Activated CD4-positive, CD25-positive, alpha-beta regulatory T cell treated with anti-CD3 and anti-CD28 coated beads, Interleukin-2, amount 50 U/mL, for 24 hours (primary cell): ENCODE measurements around the gene PHACTR2.

Source experiments
- ATAC-seq, 2 donors: fragments of 150-1000 bp; cut with Tn5 transposase; one replicate each; pipeline ENCODE4 v1.10.0; 2021; ENCODE audit warnings: mild to moderate bottlenecking in 1 of 2, moderate library complexity in 1 of 2

Gene PHACTR2

DNA sequence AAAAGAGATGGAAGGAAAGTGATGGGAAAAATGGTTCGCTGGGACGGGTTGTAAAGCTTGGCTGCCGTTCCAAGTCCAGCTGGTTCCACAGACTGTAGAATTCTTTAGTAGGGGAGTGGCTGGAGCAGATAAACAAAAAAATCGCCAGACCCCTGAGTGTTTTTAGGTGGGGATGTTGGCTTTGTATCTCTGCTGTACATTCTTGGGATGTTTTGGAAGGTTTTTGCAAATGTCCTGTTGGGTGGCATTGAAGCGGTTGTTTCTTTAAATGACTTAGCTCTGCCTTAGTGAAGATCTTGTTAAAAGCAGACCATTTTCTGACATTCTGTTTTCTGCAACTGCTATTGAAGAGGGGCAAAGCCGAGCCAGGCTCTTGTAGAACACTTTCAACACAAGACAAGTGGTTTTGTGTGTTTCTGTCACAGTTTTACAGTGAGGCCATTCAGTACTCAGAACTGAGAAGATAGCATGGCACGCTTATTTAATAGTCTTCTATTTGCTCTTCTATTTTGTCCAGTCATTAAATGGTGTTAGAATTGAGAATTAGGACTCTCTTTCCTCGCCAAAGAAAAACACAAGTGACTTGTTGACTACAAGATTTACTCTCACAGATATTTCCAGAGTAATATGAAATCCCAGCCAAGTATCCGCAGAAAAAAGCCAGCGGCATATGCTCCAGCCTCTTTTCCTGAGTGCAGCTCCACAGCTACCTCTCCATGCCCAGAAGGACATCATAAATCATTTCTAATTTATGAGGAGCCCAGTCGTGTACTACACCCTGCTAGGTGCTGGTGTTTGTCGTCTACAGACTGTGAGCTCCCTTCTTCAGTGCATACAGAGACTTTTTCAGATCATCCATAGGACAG, 65.8 kb downstream of the PHACTR2 start:
- ATAC-seq = no peak

DNA sequence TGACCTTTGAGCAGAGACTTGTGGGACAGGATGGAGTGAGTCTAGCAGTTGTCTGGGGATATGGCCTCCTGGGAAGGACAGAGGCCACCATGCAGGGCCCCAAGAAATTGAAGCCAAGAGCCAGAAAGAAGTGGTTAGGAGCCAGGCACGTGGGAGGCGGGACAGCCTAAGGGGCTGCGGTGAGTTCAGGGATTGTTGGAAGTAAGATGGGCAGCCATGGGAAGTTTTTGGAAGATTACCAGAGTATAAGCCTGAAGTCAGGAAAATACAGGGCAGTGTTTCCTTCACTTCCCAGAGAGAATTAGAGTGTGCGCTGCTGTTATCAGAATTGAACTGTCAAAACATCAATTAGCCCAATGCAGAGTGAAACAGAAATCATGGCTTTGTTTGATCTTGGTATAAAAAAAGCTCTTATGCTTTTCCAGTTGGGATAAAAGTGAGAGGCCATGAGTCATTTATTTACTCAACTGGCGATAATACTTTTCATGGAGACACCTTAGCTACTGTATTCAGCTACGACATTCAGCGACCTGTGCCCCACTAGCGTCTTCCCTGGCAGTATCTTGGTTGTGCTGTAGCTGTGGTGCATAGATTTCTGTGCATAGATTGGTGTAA, 66.9 kb downstream of the PHACTR2 start:
- no peak for ATAC-seq

DNA sequence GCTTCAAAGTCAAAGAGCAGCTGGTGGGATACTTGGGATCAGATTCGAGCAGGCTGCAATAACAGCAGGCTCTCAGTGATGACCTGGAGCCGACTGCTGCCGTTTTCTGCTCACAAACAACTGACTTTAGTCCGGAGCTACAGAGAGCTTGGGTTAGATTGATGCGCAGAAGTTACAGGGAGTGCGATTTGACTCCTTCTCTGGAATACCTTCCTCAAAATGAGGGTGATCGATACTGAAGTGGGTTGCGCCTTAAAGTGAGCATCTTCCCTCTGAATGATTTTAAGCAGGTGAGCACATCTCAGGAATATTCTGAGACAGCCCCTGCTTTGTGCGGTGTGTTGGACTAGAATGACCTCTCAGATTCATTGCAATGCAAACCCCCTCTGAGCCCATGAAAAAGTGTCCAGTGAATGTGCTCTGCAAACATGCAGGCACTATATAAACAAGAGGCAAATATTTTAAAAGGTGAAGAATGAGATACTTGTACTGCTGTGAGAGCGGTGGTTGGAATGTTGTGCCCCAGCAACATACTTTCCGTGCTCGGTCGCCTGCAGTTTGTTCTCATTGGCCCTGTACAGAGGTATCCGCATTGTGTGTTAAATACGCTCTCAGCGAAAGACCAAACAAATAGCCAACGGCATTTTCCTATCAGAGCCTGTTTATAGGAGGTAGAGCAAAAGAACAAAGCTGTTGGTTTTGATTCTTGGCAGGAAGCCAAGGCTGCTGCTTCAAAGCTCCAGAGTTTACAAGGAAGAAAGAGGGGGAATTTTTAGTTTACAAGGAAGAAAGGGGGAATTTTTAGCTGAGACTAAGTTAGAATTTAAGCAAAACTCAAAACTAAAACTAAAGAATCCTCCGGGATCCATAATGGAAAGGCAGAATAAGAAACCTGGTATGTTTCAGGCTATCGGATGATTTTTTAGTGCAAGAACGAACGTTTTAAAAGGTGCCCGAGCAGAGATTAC, 67.7 kb downstream of the PHACTR2 start:
- no peak for ATAC-seq

DNA sequence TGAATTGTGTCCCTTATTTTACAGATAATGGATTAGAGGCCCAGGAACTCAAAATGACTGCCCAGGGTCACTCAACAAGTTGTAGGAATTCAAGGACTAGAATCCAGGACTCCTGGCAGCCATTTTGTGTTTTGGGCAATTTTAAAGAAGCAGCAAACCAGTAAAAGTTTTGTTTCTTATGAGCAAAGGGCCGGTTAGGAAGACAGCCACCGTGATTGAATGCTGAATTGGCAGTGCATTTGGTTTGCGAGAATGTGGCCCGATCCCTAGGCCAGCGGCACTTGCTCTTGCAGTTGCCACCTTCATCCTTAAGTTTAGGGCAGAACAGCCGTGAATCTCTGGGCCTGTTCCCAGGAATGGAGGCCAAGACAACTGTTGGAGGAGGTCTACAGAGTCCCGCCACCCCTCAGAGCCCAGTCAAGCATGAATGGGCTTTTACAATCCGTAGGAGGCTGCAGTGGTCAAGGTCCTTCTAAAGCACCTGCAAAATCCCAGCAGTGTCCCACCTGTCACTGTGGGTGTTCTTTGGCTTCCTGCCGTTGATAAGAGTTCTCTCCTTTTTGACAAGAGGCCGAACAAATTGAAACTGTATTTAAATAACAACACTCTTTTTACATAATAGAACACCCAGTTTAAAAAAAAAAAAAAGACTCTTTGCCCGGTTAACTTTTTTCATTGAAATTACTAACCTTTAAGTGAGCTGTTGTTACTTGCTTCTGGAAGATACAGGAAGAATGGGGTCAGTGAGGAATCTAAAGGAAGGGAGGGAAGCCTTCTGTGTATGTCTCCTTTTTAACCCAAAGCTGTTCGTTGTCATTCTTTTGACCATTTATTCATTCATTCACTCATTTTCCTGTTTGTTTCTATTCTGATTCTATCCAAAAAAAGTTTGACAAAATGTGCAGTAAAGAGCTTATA, 68.7 kb downstream of the PHACTR2 start:
- no peak for ATAC-seq

DNA sequence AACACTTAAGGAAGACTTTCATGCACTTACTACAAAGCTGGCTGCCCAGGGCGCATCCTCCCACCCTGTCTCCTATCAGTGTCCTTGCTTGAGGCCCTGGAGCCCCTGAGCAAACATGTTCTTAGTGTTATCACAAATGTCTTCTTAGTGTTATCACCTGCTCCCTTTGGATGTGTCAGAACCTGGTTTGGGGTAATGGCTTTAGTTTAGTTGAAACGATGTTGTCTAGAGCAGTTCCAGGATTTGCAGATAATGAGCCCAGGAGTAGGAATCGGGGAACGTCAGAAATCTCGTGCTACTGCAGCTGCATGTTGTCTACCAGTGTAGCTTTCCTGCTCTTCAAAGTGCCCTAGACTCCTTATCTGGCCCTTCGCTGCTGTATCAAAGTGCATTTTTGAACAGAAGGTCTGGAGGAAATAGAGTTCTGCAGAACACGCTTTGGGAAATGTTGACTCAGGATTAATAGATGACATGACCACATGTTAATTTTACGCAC, 69.6 kb downstream of the PHACTR2 start:
- no peak for ATAC-seq

DNA sequence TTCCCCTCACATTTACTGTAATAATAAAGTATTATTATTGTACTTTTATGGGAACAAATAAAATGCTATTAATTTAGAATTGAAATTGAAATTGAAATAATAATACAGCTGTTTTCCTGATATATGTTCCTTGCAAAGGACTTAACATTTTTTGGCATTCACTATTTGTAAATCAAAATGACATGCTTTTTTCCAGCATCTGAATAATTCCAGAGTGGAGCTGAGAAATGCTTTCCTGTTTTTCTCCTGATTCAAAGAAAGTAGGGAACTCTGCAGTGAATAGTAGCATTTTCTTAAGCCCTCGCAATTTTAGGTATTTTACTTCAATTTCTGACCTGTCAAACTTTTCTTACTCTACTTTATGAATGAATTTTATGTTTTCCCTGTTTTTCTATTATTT, 72.1 kb downstream of the PHACTR2 start:
- no peak for ATAC-seq

DNA sequence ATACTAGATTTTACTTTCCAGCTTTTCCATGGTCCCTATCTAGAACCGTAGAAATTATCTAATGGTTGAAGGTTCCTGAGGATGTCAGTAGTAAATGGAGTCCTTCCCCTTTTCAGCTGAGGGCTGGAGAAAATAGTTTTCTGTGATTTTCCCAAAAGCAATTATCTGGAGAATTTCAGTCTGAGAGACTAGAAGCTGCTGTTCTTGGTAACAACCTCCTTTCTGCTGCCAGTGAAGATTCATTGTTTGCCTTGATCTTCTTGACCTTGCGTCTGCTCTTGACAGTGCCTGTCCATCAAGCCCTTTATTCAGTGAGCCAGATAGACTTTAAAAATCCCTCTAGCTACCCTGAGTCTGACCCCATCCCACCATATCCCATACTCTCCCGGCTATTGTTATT, 73.1 kb downstream of the PHACTR2 start:
- ATAC-seq = no peak

DNA sequence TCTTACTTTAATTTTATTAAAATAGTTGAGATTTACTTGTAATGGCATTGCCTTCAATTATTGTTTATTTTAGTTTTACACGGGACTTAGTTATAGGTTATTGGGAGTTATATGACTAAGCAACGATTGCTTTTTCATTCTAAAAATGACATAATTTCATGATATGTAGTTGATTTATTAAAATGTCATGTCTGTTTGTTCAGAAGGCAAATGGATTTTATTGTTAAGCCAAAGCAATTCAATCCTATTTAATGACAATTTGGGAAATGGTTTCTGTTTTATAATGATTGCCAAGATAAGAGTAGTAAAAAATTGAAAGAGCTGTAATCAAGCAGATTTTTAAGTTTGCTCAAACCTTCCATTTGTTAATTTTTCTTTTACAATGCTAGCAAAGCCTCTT, 74.7 kb downstream of the PHACTR2 start:
- no peak for ATAC-seq

DNA sequence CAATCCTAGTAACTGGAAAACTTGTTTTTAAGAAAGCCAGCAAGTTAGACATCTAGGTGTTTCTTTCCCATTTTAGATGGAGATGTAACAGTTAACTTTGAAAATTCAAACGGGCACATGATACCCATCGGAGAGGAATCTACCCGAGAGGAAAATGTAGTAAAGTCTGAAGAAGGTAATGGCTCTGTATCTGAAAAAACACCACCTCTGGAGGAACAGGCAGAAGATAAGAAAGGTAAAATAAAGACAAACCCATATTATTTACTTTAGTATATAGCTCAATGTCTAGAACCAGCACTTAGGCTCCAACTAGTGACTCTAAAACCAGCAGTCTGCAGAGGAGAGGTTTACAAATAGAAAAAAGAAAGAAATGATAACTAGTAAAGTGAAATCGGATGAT, 75.9 kb downstream of the PHACTR2 start:
- no peak for ATAC-seq

DNA sequence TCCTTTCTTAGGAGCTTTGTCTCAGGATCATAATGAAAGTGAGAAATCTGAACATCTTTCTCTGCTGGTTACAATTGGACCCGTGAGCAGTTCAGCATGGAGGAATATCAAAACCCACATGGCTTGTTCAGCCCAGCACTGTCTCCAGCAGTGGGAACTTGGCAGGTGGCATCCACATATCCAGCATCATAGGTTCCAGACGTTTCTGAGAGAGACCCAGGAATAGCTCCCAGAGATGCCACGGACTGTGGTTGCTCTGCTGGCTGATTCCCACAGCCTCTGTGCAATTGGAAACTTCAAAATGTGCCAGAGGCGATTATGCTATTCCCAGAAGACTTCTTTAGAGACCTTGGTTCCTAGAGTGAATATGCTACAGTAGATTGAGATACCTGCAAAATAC, 76.4 kb downstream of the PHACTR2 start:
- ATAC-seq = no peak

DNA sequence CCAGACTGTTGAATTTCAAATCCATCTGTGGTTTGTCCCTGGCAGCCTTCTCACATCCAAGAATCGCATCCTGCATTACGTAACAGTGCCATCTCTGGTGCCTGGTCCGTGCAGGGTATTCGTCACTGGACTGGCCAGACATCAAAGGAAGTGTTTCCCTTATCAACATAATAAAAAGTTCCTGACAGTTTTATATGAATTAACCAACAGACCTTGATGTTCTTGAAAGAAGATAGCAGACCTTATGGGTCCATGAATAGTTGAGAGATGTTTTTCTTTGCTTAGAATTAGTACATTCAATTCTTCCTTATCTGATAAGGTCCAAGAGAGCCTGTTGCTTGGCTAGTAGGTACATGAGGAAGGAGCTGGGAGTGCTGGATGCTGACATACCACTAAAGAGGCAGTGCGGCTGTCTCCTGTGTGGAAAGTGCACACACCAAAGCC, 77.6 kb downstream of the PHACTR2 start:
- no peak for ATAC-seq

DNA sequence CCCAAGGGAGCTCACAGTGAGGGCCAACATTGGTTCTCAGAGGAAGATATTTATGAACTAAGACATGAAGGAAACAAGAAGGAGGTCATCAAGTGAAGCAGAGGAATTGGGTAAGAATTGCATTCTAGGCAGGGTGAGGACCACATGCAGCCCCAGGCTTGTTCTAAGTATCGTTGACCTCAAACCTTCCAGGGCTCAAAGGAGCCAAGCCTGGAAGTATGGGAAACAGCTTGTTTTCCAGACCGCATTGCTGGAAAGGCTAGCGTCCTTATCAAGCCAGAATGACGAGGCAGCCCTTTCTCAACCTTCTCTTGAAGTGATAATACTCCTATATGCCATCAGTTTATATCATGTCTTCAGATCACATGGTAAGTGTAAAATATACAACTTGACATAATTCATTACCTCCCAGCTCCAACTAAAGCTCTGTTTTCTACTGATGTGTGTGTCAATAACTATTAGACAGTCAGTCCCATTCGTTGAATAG, 79.6 kb downstream of the PHACTR2 start:
- ATAC-seq = no peak

DNA sequence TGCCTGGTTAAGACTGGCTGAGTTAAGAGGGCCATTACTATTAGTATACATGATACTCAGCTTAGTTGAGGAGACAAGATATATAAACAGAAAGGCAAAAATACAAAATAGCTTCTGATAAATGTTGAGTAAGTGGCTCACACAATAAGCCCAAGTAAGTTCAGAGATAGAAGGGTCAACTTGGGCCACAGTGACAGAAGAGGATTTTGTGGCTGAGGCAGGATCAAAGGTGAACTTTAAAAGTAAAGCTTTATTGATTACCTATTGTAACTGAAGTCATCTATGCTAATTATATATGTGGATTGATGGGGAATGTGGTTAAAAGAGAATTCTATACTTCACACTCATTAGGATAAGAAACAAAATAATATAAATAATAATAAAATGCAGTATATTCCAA, 80.8 kb downstream of the PHACTR2 start:
- no peak for ATAC-seq

DNA sequence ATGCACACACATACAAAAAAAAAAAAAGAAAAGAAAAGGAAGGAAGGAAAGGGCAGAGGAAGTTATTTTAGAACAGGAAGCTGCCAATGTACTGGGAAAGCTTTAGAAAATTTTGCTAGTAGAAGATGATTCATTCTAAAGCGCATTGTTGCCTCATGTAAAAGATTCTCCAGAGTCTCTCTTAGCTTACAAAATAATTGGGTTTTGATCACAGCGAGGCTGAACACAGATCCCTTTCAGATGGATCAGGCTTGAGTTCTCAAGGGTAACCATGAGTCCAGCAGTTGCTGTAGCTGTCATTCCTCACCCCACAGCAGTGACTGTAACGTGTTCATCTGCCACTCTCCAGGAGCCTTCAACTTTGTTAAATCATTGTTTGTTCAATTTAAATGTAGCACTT, 81.9 kb downstream of the PHACTR2 start:
- ATAC-seq = no peak

DNA sequence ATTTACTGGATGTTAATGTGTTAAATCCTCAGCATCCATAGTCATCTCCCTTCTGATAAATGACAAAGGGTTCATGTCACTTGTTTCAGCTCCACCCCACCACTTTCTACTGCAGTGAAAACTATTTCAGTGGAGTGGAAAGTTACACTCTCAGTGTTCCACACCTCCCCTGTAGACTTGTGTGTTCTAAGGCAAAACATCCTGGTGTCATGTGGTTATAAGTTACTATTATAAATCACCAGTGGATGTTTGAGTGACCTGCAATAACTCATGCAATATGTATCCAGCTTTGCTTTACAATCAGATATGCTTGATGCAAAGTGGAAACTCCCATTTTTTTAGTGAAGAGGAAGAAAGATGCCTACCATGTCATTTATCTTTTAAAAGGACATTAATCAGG, 83.3 kb downstream of the PHACTR2 start:
- no peak for ATAC-seq

DNA sequence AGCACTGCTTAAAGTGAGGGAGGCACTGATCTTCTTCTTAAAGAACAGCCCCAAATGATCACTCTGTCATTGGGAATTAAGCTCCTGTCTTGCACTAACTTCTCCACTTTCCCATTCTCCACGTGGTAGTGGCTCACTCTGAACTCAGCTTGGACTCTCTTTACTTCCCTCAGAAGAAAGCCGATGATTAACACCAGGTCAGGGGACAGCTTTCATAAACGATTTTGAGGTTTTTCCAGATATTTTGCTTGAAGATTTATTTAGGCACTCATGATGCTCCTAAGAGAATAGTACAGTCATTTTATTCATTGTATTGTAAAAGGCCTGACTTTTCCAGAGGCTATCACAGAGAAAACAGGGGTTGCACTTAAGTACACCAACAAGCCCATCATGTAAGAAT, 84.4 kb downstream of the PHACTR2 start:
- ATAC-seq = no peak

DNA sequence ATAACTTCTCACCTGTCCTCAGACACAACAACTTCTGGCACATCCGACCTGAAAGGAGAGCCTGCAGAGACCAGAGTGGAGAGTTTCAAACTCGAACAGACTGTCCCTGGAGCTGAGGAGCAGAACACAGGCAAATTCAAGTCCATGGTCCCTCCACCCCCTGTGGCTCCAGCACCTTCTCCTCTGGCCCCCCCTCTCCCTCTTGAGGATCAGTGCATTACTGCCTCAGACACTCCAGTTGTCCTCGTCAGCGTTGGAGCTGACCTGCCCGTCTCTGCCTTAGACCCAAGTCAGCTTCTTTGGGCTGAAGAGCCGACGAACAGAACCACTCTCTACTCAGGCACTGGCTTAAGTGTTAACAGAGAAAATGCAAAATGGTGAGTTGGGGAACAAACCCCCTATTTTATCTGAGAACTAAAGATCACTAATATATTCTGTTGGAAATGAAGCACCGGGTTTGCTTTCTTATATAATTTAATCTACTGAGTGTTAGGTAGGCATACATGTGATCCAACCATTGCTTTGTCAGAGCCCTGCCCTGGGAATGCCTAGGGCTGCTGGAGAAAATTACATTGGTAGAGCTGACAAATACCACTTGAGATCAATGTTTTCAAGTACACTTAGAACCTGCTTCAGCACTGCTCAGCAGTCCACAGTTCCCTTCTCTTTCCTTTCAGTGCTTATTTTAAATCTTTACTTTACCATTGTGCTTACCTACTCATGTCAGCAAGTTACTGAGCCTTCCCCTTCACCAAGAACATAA, 87.8 kb downstream of the PHACTR2 start:
- ATAC-seq = no peak

DNA sequence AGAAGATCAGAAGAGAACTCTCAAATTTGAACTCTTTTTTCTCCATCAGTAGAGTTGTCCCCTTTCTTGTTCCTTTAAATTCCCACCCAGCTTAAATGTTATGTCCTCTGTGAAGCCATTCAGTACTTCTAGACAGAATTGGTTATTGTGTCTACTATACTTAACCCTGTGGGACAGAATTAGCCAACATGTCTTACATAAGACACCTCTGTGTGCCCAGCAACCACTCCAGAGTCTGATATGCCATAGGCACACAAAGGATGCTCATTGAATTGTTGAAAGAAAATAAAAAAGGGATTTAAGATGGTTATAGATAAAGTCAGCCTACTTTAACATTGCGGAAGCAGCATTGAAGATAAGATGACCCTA, 88.4 kb downstream of the PHACTR2 start:
- no peak for ATAC-seq

DNA sequence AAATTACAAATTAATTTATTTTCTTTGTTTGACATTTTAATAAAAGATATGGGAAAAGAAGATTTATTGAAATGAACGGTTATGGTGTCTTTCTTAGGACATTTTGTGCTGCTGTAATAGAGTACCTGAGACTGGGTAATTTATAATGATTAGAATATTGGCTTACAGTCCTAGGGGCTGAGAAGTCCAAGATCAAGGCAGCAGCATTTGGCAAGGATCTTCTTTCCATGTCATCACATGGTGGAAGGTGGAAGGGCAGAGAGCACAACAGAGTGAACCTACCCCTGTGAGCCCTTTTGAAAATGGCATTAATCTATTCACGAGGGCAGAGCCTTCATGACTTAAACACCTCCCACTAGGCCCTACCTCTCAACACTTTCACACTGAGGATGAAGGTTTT, 89.7 kb downstream of the PHACTR2 start:
- no peak for ATAC-seq

DNA sequence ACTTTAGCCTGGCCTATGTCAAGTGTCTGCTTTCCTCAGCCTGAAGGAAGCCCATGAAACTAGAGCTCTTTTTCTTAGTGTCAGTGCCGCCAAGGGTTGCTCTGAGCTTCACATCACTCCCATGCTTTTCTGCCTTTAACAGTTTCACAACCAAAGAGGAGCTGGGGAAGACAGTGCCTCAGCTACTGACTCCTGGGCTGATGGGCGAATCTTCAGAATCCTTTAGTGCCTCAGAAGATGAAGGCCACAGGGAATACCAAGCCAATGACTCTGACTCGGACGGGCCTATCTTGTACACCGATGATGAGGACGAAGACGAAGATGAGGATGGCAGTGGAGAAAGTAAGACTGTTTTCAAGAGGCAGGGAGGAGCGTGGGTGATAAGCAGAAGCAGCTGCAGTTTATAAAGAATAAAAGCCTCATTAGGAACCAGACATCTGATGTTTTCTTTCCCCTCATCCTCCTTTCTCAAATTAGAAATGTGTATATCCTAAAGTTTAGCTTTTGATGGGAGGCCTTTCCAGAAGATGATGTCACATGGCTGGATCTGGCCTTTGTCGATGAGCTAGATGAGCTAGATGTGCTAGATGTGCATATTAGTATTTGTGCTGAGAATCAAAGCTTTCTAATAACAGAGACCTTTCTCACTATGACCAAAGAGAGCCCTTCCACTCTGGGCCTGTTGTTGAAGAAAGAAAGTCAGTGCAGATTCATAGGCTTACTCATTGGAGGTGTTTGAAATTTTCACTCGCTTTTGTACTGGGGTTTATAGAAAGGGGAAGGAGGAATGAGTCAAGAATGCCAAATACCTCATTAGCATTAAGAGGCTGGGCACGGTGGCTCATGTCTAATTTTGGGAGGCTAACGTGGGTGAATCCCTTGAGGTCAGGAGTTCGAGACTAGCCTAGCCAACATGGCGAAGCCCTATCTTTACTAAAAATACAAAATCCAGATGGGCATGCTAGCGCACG, 94.6 kb downstream of the PHACTR2 start:
- peak; percentile 51 to 68 for ATAC-seq
